GM19328 (cell line): ENCODE measurements around the gene HNRNPF.
"Not testable (repeated sequence)": the region's sequence is repeated elsewhere in the genome, so short reads cannot be mapped to it uniquely, and the experiment has no call there.

ENCODE experiments used
- ATAC-seq: cut with Tn5 transposase; IDR thresholded peaks from one replicate; pipeline ENCODE4 v1.9.1; 2021; ENCODE audit warnings: mild to moderate bottlenecking, moderate library complexity; ENCODE audit not compliant: unreplicated experiment

The HNRNPF gene

GRCh38 chr10:43398939-43399319 is 10.1 kb downstream of the HNRNPF start:
- no peak for ATAC-seq

- peak; percentile 82 for ATAC-seq
Observed at GRCh38 chr10:43396928-43397624, 11.9 kb downstream of the HNRNPF start.

- peak; percentile 47 for ATAC-seq
Observed at GRCh38 chr10:43396061-43396927, 12.7 kb downstream of the HNRNPF start.

- ATAC-seq: no peak
Observed at GRCh38 chr10:43395571-43396060, 13.4 kb downstream of the HNRNPF start.

- ATAC-seq: no peak
Observed at GRCh38 chr10:43394868-43395267, 14.1 kb downstream of the HNRNPF start.

GRCh38 chr10:43393606-43394360 is 15.2 kb downstream of the HNRNPF start:
- ATAC-seq: no peak

GRCh38 chr10:43393186-43393585 is 15.8 kb downstream of the HNRNPF start:
- ATAC-seq: not testable (repeated sequence)

GRCh38 chr10:43392748-43393147 is 16.2 kb downstream of the HNRNPF start:
- ATAC-seq: no peak

- ATAC-seq: no peak
Observed at GRCh38 chr10:43391496-43391895, 17.5 kb downstream of the HNRNPF start.

- no peak for ATAC-seq
Observed at GRCh38 chr10:43390759-43391158, 18.2 kb downstream of the HNRNPF start.

GRCh38 chr10:43390333-43390732 is 18.7 kb downstream of the HNRNPF start:
- no peak for ATAC-seq

GRCh38 chr10:43389867-43390266 is 19.1 kb downstream of the HNRNPF start:
- ATAC-seq: no peak

GRCh38 chr10:43387678-43388032 is 21.3 kb downstream of the HNRNPF start:
- ATAC-seq: no peak

GRCh38 chr10:43386981-43387677 is 21.9 kb downstream of the HNRNPF start:
- ATAC-seq: no peak

GRCh38 chr10:43386549-43386948 is 22.4 kb downstream of the HNRNPF start:
- ATAC-seq: no peak

- ATAC-seq: no peak
Observed at GRCh38 chr10:43385412-43386004, 23.5 kb downstream of the HNRNPF start.

- no peak for ATAC-seq
Observed at GRCh38 chr10:43384252-43385221, 24.4 kb downstream of the HNRNPF start.

GRCh38 chr10:43383204-43383971 is 25.6 kb downstream of the HNRNPF start:
- no peak for ATAC-seq
